T-cell (primary cell): ENCODE results near the gene SPATS1. TPM values are rescaled to one million over a fixed set of nuclear protein-coding genes. Genes with fewer than 3 reads are reported as not detected.

Source experiments
- ATAC-seq, 4 experiments: fragments of 200-7000 bp in 3 of 4; fragments of 150-1000 bp in 1 of 4; cut with Tn5 transposase; replicated peaks in 1 of 4; 1 replicate in 3 of 4; 2 replicates in 1 of 4; pipeline ENCODE4 v1.10.0; 2021; ENCODE audit warnings: moderate library complexity in 3 of 4, mild to moderate bottlenecking in 2 of 4, moderate number of reproducible peaks in 1 of 4
- CTCF ChIA-PET, 2 donors: fragments of 300-600 bp; sonication (Branson Sonifier 250); formaldehyde crosslinking; loops; one replicate each; lab custom pipeline; 2022; ENCODE audit warnings: antibody characterized with exemption in 2 of 2; lab: Charles Lee
- POLR2A ChIA-PET, 2 donors: fragments of 300-600 bp; sonication (Branson Sonifier 250); formaldehyde crosslinking; loops; one replicate each; lab custom pipeline; 2022; ENCODE audit warnings: antibody characterized with exemption in 2 of 2; lab: Charles Lee
- DNase-seq, 35 experiments: peaks; one replicate each; pipeline versions ENCODE4 v3.0.0 to v3.0.0-alpha.2; 2013 to 2023
- H3K27ac ChIP-seq: one replicate; pipeline ENCODE4 v1.5.1; 2013; ENCODE audit warnings: low read length
- H3K27me3 ChIP-seq, 2 experiments: replicated peaks in 1 of 2; 1 replicate in 1 of 2; 2 replicates in 1 of 2; pipeline versions ENCODE4 v1.6.1 to v1.7.0; 2013; ENCODE audit warnings: low read length in 1 of 2, mixed read lengths in 1 of 2; ENCODE audit not compliant: control insufficient read depth in 2 of 2, insufficient read depth in 2 of 2; ENCODE audit errors: extremely low read depth in 1 of 2
- H3K36me3 ChIP-seq, 2 donors: 1 replicate in 1 of 2; 2 replicates in 1 of 2; pipeline versions ENCODE4 v1.6.1 to v1.7.0; 2013; ENCODE audit warnings: low read length in 1 of 2; ENCODE audit not compliant: control insufficient read depth in 2 of 2, insufficient read depth in 1 of 2; ENCODE audit errors: extremely low read depth in 1 of 2
- H3K4me1 ChIP-seq, 2 experiments: 1 replicate in 1 of 2; 2 replicates in 1 of 2; pipeline versions ENCODE4 v1.6.1 to v1.7.0; 2013; ENCODE audit warnings: low read length in 2 of 2, mixed read lengths in 1 of 2; ENCODE audit not compliant: insufficient read depth in 2 of 2, control insufficient read depth in 1 of 2; ENCODE audit errors: extremely low read depth in 1 of 2
- H3K4me3 ChIP-seq, 2 donors: 1 replicate in 1 of 2; 2 replicates in 1 of 2; pipeline versions ENCODE4 v1.5.1 to v1.7.0; 2013; ENCODE audit warnings: mild to moderate bottlenecking in 2 of 2, low read length in 1 of 2, moderate library complexity in 1 of 2; ENCODE audit not compliant: control insufficient read depth in 1 of 2; ENCODE audit errors: extremely low read depth in 1 of 2
- H3K9me3 ChIP-seq: 2 replicates; pipeline ENCODE4 v1.7.0; 2013
- H3K27ac Mint-ChIP-seq, 2 donors: one replicate each; pipeline ENCODE4 v1.8.0; 2020 to 2021; ENCODE audit warnings: mild to moderate bottlenecking in 2 of 2, mixed read lengths in 2 of 2
- H3K27me3 Mint-ChIP-seq, 2 donors: one replicate each; pipeline ENCODE4 v1.8.0; 2021 to 2022; ENCODE audit warnings: mixed read lengths in 2 of 2
- H3K36me3 Mint-ChIP-seq: one replicate; pipeline ENCODE4 v1.8.0; 2021; ENCODE audit warnings: mixed read lengths
- H3K4me1 Mint-ChIP-seq, 3 donors: one replicate each; pipeline ENCODE4 v1.8.0; 2020 to 2022; ENCODE audit warnings: mixed read lengths in 3 of 3, mild to moderate bottlenecking in 1 of 3
- H3K4me3 Mint-ChIP-seq, 3 donors: one replicate each; pipeline ENCODE4 v1.8.0; 2020 to 2022; ENCODE audit warnings: mild to moderate bottlenecking in 3 of 3, mixed read lengths in 3 of 3, moderate library complexity in 3 of 3
- H3K9me3 Mint-ChIP-seq, 3 donors: one replicate each; pipeline ENCODE4 v1.8.0; 2020 to 2022; ENCODE audit warnings: mixed read lengths in 3 of 3
- WGBS: methylation state at CpG from one replicate; pipeline ENCODE4 v1.1.5; 2013; ENCODE audit warnings: missing lambda C conversion rate; ENCODE audit not compliant: insufficient coverage; 5-methylcytosine and 5-hydroxymethylcytosine counted together
- total RNA-seq, 35 experiments: library from RNA in 6 of 35; stranded (reverse) in 6 of 35; fragments of 120-200 nt in 1 of 35; gene quantifications; one replicate each; pipeline versions ENCODE4 v1.2.1 to v1.2.4 and lab custom pipeline; 2013 to 2026

SPATS1 gene
- total RNA-seq, 5 donors from 2014 or later (not counting 1 experiment from before 2014, with no cell fraction given) = not detected

GRCh38 chr6:44373051-44373450 is 30.6 kb downstream of the SPATS1 start:
- DNase-seq (no peak), ATAC-seq (no peak)
- Histone ChIP-seq H3K4me1 (no peaks in the 10 kb centered on the region), H3K27me3 (peaks cover 0 to 27% of the 10 kb centered on the region in 2 experiments), H3K36me3 (no peaks in the 10 kb centered on the region), H3K9me3 (no peaks in the 10 kb centered on the region), H3K4me3 (no peak overlapping the region), H3K27ac (no peak overlapping the region)
- Mint-ChIP-seq H3K4me1 (no peaks in the 10 kb centered on the region), H3K27ac (no peak overlapping the region), H3K9me3 (no peaks in the 10 kb centered on the region), H3K36me3 (no peaks in the 10 kb centered on the region), H3K27me3 (peaks cover 13 to 22% of the 10 kb centered on the region in 2 donors), H3K4me3 (no peak overlapping the region)
- CTCF ChIA-PET = no interaction called here
- POLR2A ChIA-PET = no interaction called here
- WGBS = 100% methylated on average over 1 of the region's 3 CpGs

GRCh38 chr6:44373787-44374186 is 31.3 kb downstream of the SPATS1 start:
- H3K4me1 Mint-ChIP-seq = no peaks in the 10 kb centered on the region
- WGBS = 86% methylated on average over 2 of the region's 2 CpGs
- no peaks in the 10 kb centered on the region for H3K9me3 Mint-ChIP-seq
- H3K27ac ChIP-seq = no peak overlapping the region
- no peaks in the 10 kb centered on the region for H3K36me3 ChIP-seq
- ATAC-seq (no peak), DNase-seq (no peak)
- peaks cover 0 to 32% of the 10 kb centered on the region in 2 experiments for H3K27me3 ChIP-seq
- no peaks in the 10 kb centered on the region for H3K9me3 ChIP-seq
- H3K27me3 Mint-ChIP-seq = peaks cover 6 to 17% of the 10 kb centered on the region in 2 donors
- H3K4me1 ChIP-seq = no peaks in the 10 kb centered on the region
- POLR2A ChIA-PET = no interaction called here
- no peak overlapping the region for H3K4me3 Mint-ChIP-seq
- no peaks in the 10 kb centered on the region for H3K36me3 Mint-ChIP-seq
- H3K4me3 ChIP-seq = no peak overlapping the region
- CTCF ChIA-PET = no interaction called here
- no peak overlapping the region for H3K27ac Mint-ChIP-seq

GRCh38 chr6:44375071-44375470 is 32.6 kb downstream of the SPATS1 start:
- Histone ChIP-seq H3K9me3 (no peaks in the 10 kb centered on the region), H3K27ac (no peak overlapping the region), H3K4me3 (no peak overlapping the region), H3K4me1 (no peaks in the 10 kb centered on the region), H3K36me3 (no peaks in the 10 kb centered on the region), H3K27me3 (peaks cover 0 to 23% of the 10 kb centered on the region in 2 experiments)
- ATAC-seq (no peak), DNase-seq (no peak)
- H3K4me1 Mint-ChIP-seq = peaks cover 0 to 2% (median 0%) of the 10 kb centered on the region in 3 donors
- H3K36me3 Mint-ChIP-seq = no peaks in the 10 kb centered on the region
- H3K27ac Mint-ChIP-seq = no peak overlapping the region
- POLR2A ChIA-PET = no interaction called here
- H3K27me3 Mint-ChIP-seq = peaks cover 6 to 16% of the 10 kb centered on the region in 2 donors
- WGBS = 43% methylated on average over 1 of the region's 3 CpGs
- CTCF ChIA-PET = no interaction called here
- no peak overlapping the region for H3K4me3 Mint-ChIP-seq
- no peaks in the 10 kb centered on the region for H3K9me3 Mint-ChIP-seq

GRCh38 chr6:44377484-44377883 is 35.0 kb downstream of the SPATS1 start:
- H3K27me3 ChIP-seq = peaks cover 0 to 27% of the 10 kb centered on the region in 2 experiments
- H3K4me3 ChIP-seq = no peak overlapping the region
- Mint-ChIP-seq H3K9me3 (no peaks in the 10 kb centered on the region), H3K36me3 (no peaks in the 10 kb centered on the region), H3K4me3 (no peak overlapping the region), H3K4me1 (peaks cover 0 to 2% (median 0%) of the 10 kb centered on the region in 3 donors), H3K27ac (no peak overlapping the region), H3K27me3 (peaks cover 10 to 15% of the 10 kb centered on the region in 2 donors)
- CTCF ChIA-PET = no interaction called here
- no peaks in the 10 kb centered on the region for H3K9me3 ChIP-seq
- H3K27ac ChIP-seq = no peak overlapping the region
- ATAC-seq (no peak), DNase-seq (no peak)
- POLR2A ChIA-PET = no interaction called here
- no peaks in the 10 kb centered on the region for H3K4me1 ChIP-seq
- H3K36me3 ChIP-seq = no peaks in the 10 kb centered on the region
- WGBS = no CpG with 5 or more reads among the region's 3 CpGs

- no CpG with 5 or more reads among the region's 1 CpG for WGBS
- peaks cover 0 to 26% of the 10 kb centered on the region in 2 experiments for H3K27me3 ChIP-seq
- no peak overlapping the region for H3K4me3 ChIP-seq
- no peaks in the 10 kb centered on the region for H3K4me1 ChIP-seq
- Mint-ChIP-seq H3K9me3 (no peaks in the 10 kb centered on the region), H3K4me3 (no peak overlapping the region), H3K27me3 (peaks cover 10 to 15% of the 10 kb centered on the region in 2 donors), H3K4me1 (peaks cover 0 to 2% (median 0%) of the 10 kb centered on the region in 3 donors), H3K36me3 (no peaks in the 10 kb centered on the region), H3K27ac (no peak overlapping the region)
- no peaks in the 10 kb centered on the region for H3K9me3 ChIP-seq
- no peak overlapping the region for H3K27ac ChIP-seq
- CTCF ChIA-PET = no interaction called here
- no peaks in the 10 kb centered on the region for H3K36me3 ChIP-seq
- DNase-seq (no peak), ATAC-seq (no peak)
- POLR2A ChIA-PET = no interaction called here
These were observed 35.5 kb downstream of the SPATS1 start for GRCh38 chr6:44377971-44378370.

- no CpG with 5 or more reads among the region's 2 CpGs for WGBS
- no peaks in the 10 kb centered on the region for H3K36me3 ChIP-seq
- Mint-ChIP-seq H3K9me3 (no peaks in the 10 kb centered on the region), H3K36me3 (no peaks in the 10 kb centered on the region), H3K27ac (no peak overlapping the region), H3K4me1 (peaks cover 2 to 6% (median 2%) of the 10 kb centered on the region in 3 donors), H3K4me3 (no peak overlapping the region), H3K27me3 (peaks cover 4% of the 10 kb centered on the region in 2 donors)
- H3K9me3 ChIP-seq = no peaks in the 10 kb centered on the region
- ATAC-seq (no peak), DNase-seq (peak in 1 of 35 experiments; percentile 11)
- H3K27ac ChIP-seq = no peak overlapping the region
- H3K4me1 ChIP-seq = peaks cover 0 to under 1% of the 10 kb centered on the region in 2 experiments
- no peak overlapping the region for H3K4me3 ChIP-seq
- H3K27me3 ChIP-seq = peaks cover 0 to 17% of the 10 kb centered on the region in 2 experiments
- POLR2A ChIA-PET = no interaction called here
- CTCF ChIA-PET = no interaction called here
These were observed 39.3 kb downstream of the SPATS1 start for GRCh38 chr6:44381739-44382138.
